ENCODE results near the gene RB1. TPM values are rescaled to one million over a fixed set of nuclear protein-coding genes. Genes with fewer than 3 reads are reported as not detected.

Gene RB1
- total and polyA plus RNA-seq, 5 donors from 2014 or later = 18.8 to 24.6 (median 23.0) TPM

GRCh38 chr13:48401480-48401879, 97.9 kb downstream of the RB1 start:
- peaks cover 53 to 80% (median 67%) of the 10 kb centered on the region in 4 donors for H3K4me1 Mint-ChIP-seq

DNA sequence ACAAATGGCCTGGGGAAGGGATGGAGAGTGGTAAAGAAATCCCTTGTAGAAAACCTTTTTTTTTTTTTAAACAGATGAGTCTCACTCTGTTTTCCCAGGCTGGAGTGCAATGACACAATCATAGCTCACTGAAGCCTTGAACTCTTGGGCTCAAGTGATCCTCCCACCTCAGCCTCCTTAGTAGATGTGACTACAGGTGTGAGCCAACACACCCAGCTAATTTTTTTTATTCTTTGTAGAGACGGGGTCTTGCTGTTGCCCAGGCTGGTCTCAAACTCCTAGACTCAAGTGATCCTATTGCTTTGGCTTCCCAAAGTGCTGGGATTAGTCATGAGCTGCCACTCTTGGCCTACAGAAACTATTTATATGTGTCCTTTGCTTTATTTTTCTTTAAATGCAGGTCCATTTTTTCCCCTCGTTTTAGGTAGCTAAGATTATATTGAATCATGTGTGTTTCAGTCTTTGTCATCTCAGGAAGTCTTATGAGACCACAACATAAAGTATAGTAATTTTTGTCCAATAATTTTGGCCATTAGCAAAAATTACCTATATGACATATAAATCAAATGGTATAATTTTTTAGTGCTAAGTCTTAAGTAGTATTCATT, 98.9 kb downstream of the RB1 start:
- H3K27me3 ChIP-seq (ENCODE audit: control insufficient read depth, insufficient read depth, low read length) = no peaks in the 10 kb centered on the region
- peaks cover 58 to 85% (median 72%) of the 10 kb centered on the region in 4 donors for H3K4me1 Mint-ChIP-seq
- DNase-seq (peak in 1 of 3 donors; percentile 44), ATAC-seq (ENCODE audit: low read depth in 2 of 2) (no peak)
- H3K9me3 Mint-ChIP-seq = no peaks in the 10 kb centered on the region
- H3K27me3 Mint-ChIP-seq = no peaks in the 10 kb centered on the region
- H3K27ac ChIP-seq (ENCODE audit: insufficient read depth, low read length, poor library complexity, severe bottlenecking) = peak overlapping the region; percentile 83
- peaks cover 73% of the 10 kb centered on the region for H3K4me1 ChIP-seq (ENCODE audit: control insufficient read depth, insufficient read depth, low read length, poor library complexity, severe bottlenecking)
- no peaks in the 10 kb centered on the region for H3K36me3 Mint-ChIP-seq
- no peaks in the 10 kb centered on the region for H3K36me3 ChIP-seq (ENCODE audit: control insufficient read depth, insufficient read depth, low read length)
- no peaks in the 10 kb centered on the region for H3K9me3 ChIP-seq (ENCODE audit: control insufficient read depth in 2 of 2, low read length in 2 of 2)
- peak overlapping the region; percentile 76 for H3K4me3 ChIP-seq (ENCODE audit: low read depth, low read length)
- peak overlapping the region; percentile 23 to 92 (median 79) for H3K27ac Mint-ChIP-seq
- peak overlapping the region; percentile 20 to 60 (median 44) for H3K4me3 Mint-ChIP-seq

More at GRCh38 chr13:48401480-48401879, 97.9 kb downstream of the RB1 start:
- Mint-ChIP-seq H3K9me3 (peaks cover 0 to 1% (median 0%) of the 10 kb centered on the region in 7 donors), H3K27ac (peak overlapping the region; percentile 40 to 90 (median 76)), H3K36me3 (peaks cover 6% of the 10 kb centered on the region), H3K4me3 (peak overlapping the region; percentile 32 to 81 (median 56)), H3K27me3 (no peaks in the 10 kb centered on the region)
- peak overlapping the region; percentile 83 for H3K27ac ChIP-seq (ENCODE audit: insufficient read depth, low read length, poor library complexity, severe bottlenecking)
- no peaks in the 10 kb centered on the region for H3K9me3 ChIP-seq (ENCODE audit: control insufficient read depth in 2 of 2, low read length in 2 of 2)
- no peaks in the 10 kb centered on the region for H3K27me3 ChIP-seq (ENCODE audit: control insufficient read depth, insufficient read depth, low read length)
- ATAC-seq (ENCODE audit: low read depth in 2 of 2) = peak in 1 of 2 donors; percentile 29
- DNase-seq = peak in 2 of 3 donors; percentile 32 to 85
- no peaks in the 10 kb centered on the region for H3K36me3 ChIP-seq (ENCODE audit: control insufficient read depth, insufficient read depth, low read length)
- H3K4me1 ChIP-seq (ENCODE audit: control insufficient read depth, insufficient read depth, low read length, poor library complexity, severe bottlenecking) = peaks cover 64% of the 10 kb centered on the region
- peak overlapping the region; percentile 76 for H3K4me3 ChIP-seq (ENCODE audit: low read depth, low read length)

DNA sequence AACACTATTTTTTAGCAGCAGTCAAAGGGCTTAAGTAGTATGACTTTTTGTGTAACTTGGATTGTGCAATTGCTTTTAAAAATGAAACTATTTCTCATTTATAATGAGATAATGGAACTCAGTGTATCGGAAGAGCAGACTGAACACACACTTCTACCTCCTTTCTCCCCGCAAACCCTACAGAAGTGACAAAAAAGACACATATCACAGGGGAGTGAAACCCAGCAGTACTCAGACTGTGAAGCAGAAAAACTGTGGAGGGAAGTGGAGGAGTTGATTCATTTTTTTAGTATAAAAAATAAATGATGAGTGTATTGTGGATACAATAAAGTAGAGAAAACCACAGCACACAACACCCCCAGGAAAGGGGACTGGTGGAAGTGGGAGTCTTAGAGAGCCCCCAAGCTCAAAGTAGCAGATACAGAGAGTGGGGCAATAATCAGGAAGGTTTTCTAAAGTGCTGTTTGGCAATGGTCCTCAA, 99.6 kb downstream of the RB1 start:
- H3K9me3 Mint-ChIP-seq = no peaks in the 10 kb centered on the region
- H3K4me1 Mint-ChIP-seq = peaks cover 55 to 86% (median 74%) of the 10 kb centered on the region in 4 donors
- H3K36me3 ChIP-seq (ENCODE audit: control insufficient read depth, insufficient read depth, low read length) = no peaks in the 10 kb centered on the region
- H3K4me1 ChIP-seq (ENCODE audit: control insufficient read depth, insufficient read depth, low read length, poor library complexity, severe bottlenecking) = peaks cover 77% of the 10 kb centered on the region
- no peaks in the 10 kb centered on the region for H3K9me3 ChIP-seq (ENCODE audit: control insufficient read depth in 2 of 2, low read length in 2 of 2)
- no peaks in the 10 kb centered on the region for H3K27me3 ChIP-seq (ENCODE audit: control insufficient read depth, insufficient read depth, low read length)
- H3K36me3 Mint-ChIP-seq = no peaks in the 10 kb centered on the region
- ATAC-seq (ENCODE audit: low read depth in 2 of 2) (peak; percentile 70 to 73), DNase-seq (peak in 2 of 3 donors; percentile 31 to 80)
- peak overlapping the region; percentile 76 for H3K4me3 ChIP-seq (ENCODE audit: low read depth, low read length)
- peak overlapping the region; percentile 52 to 79 (median 74) for H3K27ac Mint-ChIP-seq
- no peaks in the 10 kb centered on the region for H3K27me3 Mint-ChIP-seq
- peak overlapping the region; percentile 83 for H3K27ac ChIP-seq (ENCODE audit: insufficient read depth, low read length, poor library complexity, severe bottlenecking)
- peak overlapping the region; percentile 60 to 89 (median 64) for H3K4me3 Mint-ChIP-seq

- peaks cover 84% of the 10 kb centered on the region for H3K4me1 ChIP-seq (ENCODE audit: control insufficient read depth, insufficient read depth, low read length, poor library complexity, severe bottlenecking)
- no peak for DNase-seq
- peak overlapping the region; percentile 76 for H3K4me3 ChIP-seq (ENCODE audit: low read depth, low read length)
- H3K27ac ChIP-seq (ENCODE audit: insufficient read depth, low read length, poor library complexity, severe bottlenecking) = peak overlapping the region; percentile 83
- Mint-ChIP-seq H3K36me3 (peaks cover 5% of the 10 kb centered on the region), H3K4me3 (peak overlapping the region; percentile 45 to 65 (median 60)), H3K9me3 (no peaks in the 10 kb centered on the region), H3K27me3 (no peaks in the 10 kb centered on the region), H3K4me1 (peaks cover 56 to 88% (median 74%) of the 10 kb centered on the region in 4 donors), H3K27ac (peak overlapping the region; percentile 79 to 94 (median 89))
- H3K9me3 ChIP-seq (ENCODE audit: control insufficient read depth in 2 of 2, low read length in 2 of 2) = no peaks in the 10 kb centered on the region
- H3K36me3 ChIP-seq (ENCODE audit: control insufficient read depth, insufficient read depth, low read length) = no peaks in the 10 kb centered on the region
- ATAC-seq (ENCODE audit: low read depth in 2 of 2) = no peak
- no peaks in the 10 kb centered on the region for H3K27me3 ChIP-seq (ENCODE audit: control insufficient read depth, insufficient read depth, low read length)
These were observed 100.4 kb downstream of the RB1 start for GRCh38 chr13:48403913-48404312.

DNA sequence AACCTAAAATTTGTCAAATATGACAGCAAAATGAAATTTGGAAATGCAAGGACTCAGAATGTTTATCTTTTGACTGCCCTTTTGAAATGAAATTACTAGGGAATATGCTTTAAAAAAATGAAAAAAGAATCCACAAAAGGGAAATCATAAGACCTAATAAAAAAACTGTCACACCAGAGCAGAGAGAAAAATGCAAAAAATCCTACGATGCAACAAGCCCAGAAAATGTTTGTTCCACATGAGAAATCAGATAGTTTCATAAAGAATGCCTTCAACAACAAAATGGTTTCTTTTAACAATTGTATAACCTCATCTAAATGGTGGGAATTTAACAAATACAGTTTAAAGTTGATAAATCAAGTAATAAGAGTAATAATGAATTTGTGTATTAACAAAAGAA, 101.4 kb downstream of the RB1 start:
- ATAC-seq (ENCODE audit: low read depth in 2 of 2) = no peak
- peak overlapping the region in 3 of 4 donors; percentile 22 to 65 (median 61) for H3K4me3 Mint-ChIP-seq

DNA sequence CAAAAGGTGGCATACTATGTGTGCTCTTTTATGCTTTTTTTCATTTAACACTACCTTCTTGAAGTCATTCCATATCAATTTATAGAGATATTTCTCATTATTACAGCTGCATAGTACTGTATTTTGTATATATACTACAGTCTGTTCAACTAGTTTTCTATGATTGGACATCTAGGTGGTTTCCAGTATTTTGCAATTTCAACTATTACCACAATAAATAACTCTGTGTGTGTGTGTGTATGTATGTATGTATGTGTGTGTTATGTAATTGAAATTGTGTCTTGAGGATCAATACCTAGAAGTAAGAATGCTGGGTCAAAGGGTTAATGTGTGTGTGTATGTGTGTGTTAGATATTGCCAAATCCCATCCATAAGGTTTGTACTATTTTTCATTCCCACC, 102.3 kb downstream of the RB1 start:
- H3K27ac Mint-ChIP-seq = peak overlapping the region; percentile 53 to 84 (median 78)
- H3K9me3 ChIP-seq (ENCODE audit: control insufficient read depth in 2 of 2, low read length in 2 of 2) = no peaks in the 10 kb centered on the region
- H3K4me3 ChIP-seq (ENCODE audit: low read depth, low read length) = peak overlapping the region; percentile 29
- DNase-seq (no peak), ATAC-seq (ENCODE audit: low read depth in 2 of 2) (no peak)
- no peaks in the 10 kb centered on the region for H3K9me3 Mint-ChIP-seq
- H3K4me1 ChIP-seq (ENCODE audit: control insufficient read depth, insufficient read depth, low read length, poor library complexity, severe bottlenecking) = peaks cover 81% of the 10 kb centered on the region
- H3K4me3 Mint-ChIP-seq = peak overlapping the region in 3 of 4 donors; percentile 25 to 78 (median 65)
- no peaks in the 10 kb centered on the region for H3K27me3 ChIP-seq (ENCODE audit: control insufficient read depth, insufficient read depth, low read length)
- peak overlapping the region; percentile 63 for H3K27ac ChIP-seq (ENCODE audit: insufficient read depth, low read length, poor library complexity, severe bottlenecking)
- no peaks in the 10 kb centered on the region for H3K27me3 Mint-ChIP-seq
- no peaks in the 10 kb centered on the region for H3K36me3 ChIP-seq (ENCODE audit: control insufficient read depth, insufficient read depth, low read length)
- peaks cover 55 to 82% (median 70%) of the 10 kb centered on the region in 4 donors for H3K4me1 Mint-ChIP-seq
- H3K36me3 Mint-ChIP-seq = peaks cover 6% of the 10 kb centered on the region

More for the DNA sequence above, 101.4 kb downstream of the RB1 start:
- Mint-ChIP-seq H3K9me3 (no peaks in the 10 kb centered on the region), H3K27me3 (no peaks in the 10 kb centered on the region), H3K27ac (peak overlapping the region; percentile 59 to 94 (median 84)), H3K36me3 (peaks cover 6% of the 10 kb centered on the region), H3K4me1 (peaks cover 57 to 88% (median 71%) of the 10 kb centered on the region in 4 donors)
- no peaks in the 10 kb centered on the region for H3K9me3 ChIP-seq (ENCODE audit: control insufficient read depth in 2 of 2, low read length in 2 of 2)
- peaks cover 88% of the 10 kb centered on the region for H3K4me1 ChIP-seq (ENCODE audit: control insufficient read depth, insufficient read depth, low read length, poor library complexity, severe bottlenecking)
- peak overlapping the region; percentile 20 for H3K4me3 ChIP-seq (ENCODE audit: low read depth, low read length)
- peak overlapping the region; percentile 63 for H3K27ac ChIP-seq (ENCODE audit: insufficient read depth, low read length, poor library complexity, severe bottlenecking)
- no peaks in the 10 kb centered on the region for H3K36me3 ChIP-seq (ENCODE audit: control insufficient read depth, insufficient read depth, low read length)
- DNase-seq = no peak
- H3K27me3 ChIP-seq (ENCODE audit: control insufficient read depth, insufficient read depth, low read length) = no peaks in the 10 kb centered on the region

GRCh38 chr13:48410199-48410598, 106.6 kb downstream of the RB1 start:
- H3K27ac ChIP-seq (ENCODE audit: insufficient read depth, low read length, poor library complexity, severe bottlenecking) = peak overlapping the region; percentile 83
- Mint-ChIP-seq H3K27ac (peak overlapping the region; percentile 63 to 95 (median 95)), H3K4me1 (peaks cover 37 to 62% (median 48%) of the 10 kb centered on the region in 4 donors), H3K27me3 (no peaks in the 10 kb centered on the region), H3K36me3 (peaks cover 10% of the 10 kb centered on the region), H3K9me3 (no peaks in the 10 kb centered on the region), H3K4me3 (peak overlapping the region; percentile 83 to 100 (median 94))
- no peaks in the 10 kb centered on the region for H3K9me3 ChIP-seq (ENCODE audit: control insufficient read depth in 2 of 2, low read length in 2 of 2)
- peak in 2 of 3 donors; percentile 34 to 68 for DNase-seq
- no peaks in the 10 kb centered on the region for H3K36me3 ChIP-seq (ENCODE audit: control insufficient read depth, insufficient read depth, low read length)
- H3K4me3 ChIP-seq (ENCODE audit: low read depth, low read length) = peak overlapping the region; percentile 100
- H3K27me3 ChIP-seq (ENCODE audit: control insufficient read depth, insufficient read depth, low read length) = no peaks in the 10 kb centered on the region
- peaks cover 60% of the 10 kb centered on the region for H3K4me1 ChIP-seq (ENCODE audit: control insufficient read depth, insufficient read depth, low read length, poor library complexity, severe bottlenecking)
- ATAC-seq (ENCODE audit: low read depth in 2 of 2) = peak; percentile 35 to 37
